Cerebellar cortex (tissue), 1 donor: ENCODE results near the gene TIMM23.
"Not testable (repeated sequence)": the region's sequence is repeated elsewhere in the genome, so short reads cannot be mapped to it uniquely, and the experiment has no call there.

ENCODE experiments used
- DNase-seq: peaks from one replicate; pipeline ENCODE4 v3.0.0-alpha.2; 2015; ENCODE audit warnings: low spot score

TIMM23 gene

GRCh38 chr10:46024948-46025347 lies 52.7 kb downstream of the TIMM23 start:
- peak; percentile 64 for DNase-seq

- DNase-seq: no peak
Measured at GRCh38 chr10:46025406-46025805, 53.1 kb downstream of the TIMM23 start.

- DNase-seq: no peak
Measured at GRCh38 chr10:46026106-46026505, 53.8 kb downstream of the TIMM23 start.

GRCh38 chr10:46028584-46029460 lies 56.5 kb downstream of the TIMM23 start:
- DNase-seq: peak; percentile 66

GRCh38 chr10:46029461-46030030 lies 57.3 kb downstream of the TIMM23 start:
- DNase-seq: no peak

GRCh38 chr10:46030091-46030937 lies 58.0 kb downstream of the TIMM23 start, which contains the start of gene NCOA4:
TSS of gene NCOA4 (minus strand) at chr10:46030623. CDS start at chr10:46016680, 13,943 bp downstream.
- peak; percentile 99 for DNase-seq

GRCh38 chr10:46031648-46032532 lies 59.6 kb downstream of the TIMM23 start:
- no peak for DNase-seq

- no peak for DNase-seq
Measured at GRCh38 chr10:46033602-46034011, 61.3 kb downstream of the TIMM23 start.

- DNase-seq: no peak
Measured at GRCh38 chr10:46035923-46036849, 63.9 kb downstream of the TIMM23 start.

- no peak for DNase-seq
Measured at GRCh38 chr10:46037107-46037825, 65.0 kb downstream of the TIMM23 start.

- no peak for DNase-seq
Measured at GRCh38 chr10:46040004-46040403, 67.7 kb downstream of the TIMM23 start.

GRCh38 chr10:46042527-46042926 lies 70.2 kb downstream of the TIMM23 start:
- no peak for DNase-seq

GRCh38 chr10:46046261-46046660 lies 74.0 kb downstream of the TIMM23 start, which contains the start of gene MSMB:
TSS of gene MSMB (minus strand) at chr10:46046269. CDS start at chr10:46046237, 32 bp downstream.
- no peak for DNase-seq

GRCh38 chr10:46048152-46048551 lies 75.9 kb downstream of the TIMM23 start:
- DNase-seq: no peak

- not testable (repeated sequence) for DNase-seq
Measured at GRCh38 chr10:46049497-46049831, 77.2 kb downstream of the TIMM23 start.

- DNase-seq: no peak
Measured at GRCh38 chr10:46050941-46051623, 78.8 kb downstream of the TIMM23 start.

GRCh38 chr10:46052057-46052790 lies 79.9 kb downstream of the TIMM23 start:
- no peak for DNase-seq

- DNase-seq: no peak
Measured at GRCh38 chr10:46052791-46053375, 80.6 kb downstream of the TIMM23 start.
